Tibial nerve (tissue), 4 donors: Measurements from ENCODE around the gene DDX23. TPM values are rescaled to one million over a fixed set of nuclear protein-coding genes. Genes with fewer than 3 reads are reported as not detected.
A peak's percentile ranks its signal among the peaks of the same experiment; 100 is the strongest.

Experiments used
- DNase-seq, 2 donors: peaks; one replicate each; pipeline ENCODE4 v3.0.0-alpha.2; 2019; ENCODE audit warnings: low spot score in 2 of 2
- H3K27ac ChIP-seq, 4 donors: fragments of 200-600 bp; sonication (generic) in 3 of 4; one replicate each; pipeline ENCODE4 v1.5.1; 2017 to 2019; ENCODE audit warnings: mild to moderate bottlenecking in 1 of 4
- H3K27me3 ChIP-seq, 2 donors: fragments of 200-600 bp; sonication (generic) in 1 of 2; one replicate each; pipeline versions ENCODE4 v1.5.1 to v1.6.0; 2017 to 2019
- H3K36me3 ChIP-seq, 3 donors: fragments of 200-600 bp; sonication (generic); one replicate each; pipeline ENCODE4 v1.5.1; 2018 to 2019
- H3K4me1 ChIP-seq, 4 donors: fragments of 200-600 bp; sonication (generic) in 3 of 4; one replicate each; pipeline ENCODE4 v1.5.1; 2017 to 2019
- H3K4me3 ChIP-seq, 4 donors: fragments of 200-600 bp; sonication (generic) in 3 of 4; one replicate each; pipeline ENCODE4 v1.5.1; 2017 to 2019; ENCODE audit warnings: mild to moderate bottlenecking in 1 of 4, moderate library complexity in 1 of 4
- H3K9me3 ChIP-seq, 4 donors: fragments of 200-600 bp; sonication (generic) in 3 of 4; one replicate each; pipeline ENCODE4 v1.5.1; 2017 to 2019
- EP300 ChIP-seq, 2 donors: sonication (generic); formaldehyde crosslinking; IDR thresholded peaks; one replicate each; pipeline ENCODE4 v1.6.1; 2017; ENCODE audit warnings: antibody characterized with exemption in 2 of 2, mild to moderate bottlenecking in 1 of 2
- POLR2A ChIP-seq, 2 donors: fragments of 450-650 bp; IDR thresholded peaks; one replicate each; pipeline ENCODE4 v1.6.1; 2017; ENCODE audit warnings: antibody characterized with exemption in 2 of 2, mild to moderate bottlenecking in 2 of 2, moderate library complexity in 2 of 2
- WGBS, 2 donors: methylation state at CpG; one replicate each; pipeline ENCODE4 v1.1.5; 2018; 5-methylcytosine and 5-hydroxymethylcytosine counted together
- total RNA-seq, 4 donors: library from RNA; depleted of rRNA; stranded (reverse); fragments of >200 nt; gene quantifications; one replicate each; pipeline ENCODE4 v1.1.0, GENCODE V29; 2016
- TF ChIP-seq, protein P1 (sequence below), 5 experiments: fragments of 200-600 bp in 3 of 5; fragments of 450-650 bp in 2 of 5; sonication (generic) in 3 of 5; IDR thresholded peaks; one replicate each; pipeline ENCODE4 v1.5.1; 2016 to 2019; ENCODE audit warnings: antibody characterized with exemption in 5 of 5, mild to moderate bottlenecking in 3 of 5, moderate library complexity in 2 of 5

The DDX23 gene
- total RNA-seq, 4 donors from 2014 or later = 40.9 to 73.7 (median 49.8) TPM

DNA sequence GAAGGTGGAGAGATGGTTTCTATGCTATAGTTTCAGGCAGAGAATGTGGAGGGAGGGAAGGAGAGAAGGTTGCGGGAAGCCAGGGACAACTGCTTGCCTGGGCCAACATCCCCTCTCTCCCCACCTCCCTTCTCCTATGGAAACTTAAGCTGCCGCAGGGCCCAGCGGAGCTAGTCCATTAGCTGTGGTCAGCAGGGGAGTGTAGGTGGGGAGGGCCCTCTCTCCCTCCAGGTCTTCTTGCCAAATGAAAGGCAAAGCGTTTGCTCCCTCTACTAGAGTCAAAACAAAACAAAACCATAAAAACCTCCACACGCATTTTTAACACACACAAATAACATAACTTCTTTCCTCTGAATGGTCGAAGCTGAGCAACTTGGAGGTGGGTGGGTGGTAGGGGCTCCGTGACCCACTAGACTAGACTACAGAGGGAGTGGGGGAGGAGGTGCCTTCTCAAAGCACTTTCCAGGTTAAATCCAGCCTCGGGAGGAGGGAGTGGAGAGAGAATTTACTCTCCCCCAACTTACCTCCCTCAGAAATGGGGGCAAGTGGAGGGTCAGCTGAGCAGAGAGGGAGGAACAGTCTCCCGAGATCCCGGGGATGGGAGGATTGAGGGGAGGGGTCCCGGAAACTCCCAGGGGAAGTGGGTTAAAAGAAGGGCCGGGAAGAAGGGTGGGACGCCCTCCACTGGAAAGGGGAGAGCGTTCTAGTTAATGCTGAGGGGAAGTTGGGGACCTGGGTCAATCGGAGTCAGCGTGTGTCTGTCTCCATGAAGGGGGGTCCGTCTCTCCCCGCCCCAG lies 38.3 kb downstream of the DDX23 start:
- Histone ChIP-seq H3K4me3 (peak overlapping the region; percentile 71 to 91 (median 82)), H3K4me1 (peaks cover 0 to 72% (median 18%) of the 10 kb centered on the region in 4 donors), H3K36me3 (no peaks in the 10 kb centered on the region), H3K9me3 (no peaks in the 10 kb centered on the region), H3K27ac (peak overlapping the region; percentile 86 to 93 (median 89)), H3K27me3 (no peaks in the 10 kb centered on the region)
- WGBS, 2 donors = 16 to 24% methylated on average over 17 to 18 of the region's 18 CpGs
- no peak for DNase-seq
- no peak for TF ChIP-seq EP300 (IDR thresholded peaks at IDR 0.05)
- TF ChIP-seq, protein P1, sequence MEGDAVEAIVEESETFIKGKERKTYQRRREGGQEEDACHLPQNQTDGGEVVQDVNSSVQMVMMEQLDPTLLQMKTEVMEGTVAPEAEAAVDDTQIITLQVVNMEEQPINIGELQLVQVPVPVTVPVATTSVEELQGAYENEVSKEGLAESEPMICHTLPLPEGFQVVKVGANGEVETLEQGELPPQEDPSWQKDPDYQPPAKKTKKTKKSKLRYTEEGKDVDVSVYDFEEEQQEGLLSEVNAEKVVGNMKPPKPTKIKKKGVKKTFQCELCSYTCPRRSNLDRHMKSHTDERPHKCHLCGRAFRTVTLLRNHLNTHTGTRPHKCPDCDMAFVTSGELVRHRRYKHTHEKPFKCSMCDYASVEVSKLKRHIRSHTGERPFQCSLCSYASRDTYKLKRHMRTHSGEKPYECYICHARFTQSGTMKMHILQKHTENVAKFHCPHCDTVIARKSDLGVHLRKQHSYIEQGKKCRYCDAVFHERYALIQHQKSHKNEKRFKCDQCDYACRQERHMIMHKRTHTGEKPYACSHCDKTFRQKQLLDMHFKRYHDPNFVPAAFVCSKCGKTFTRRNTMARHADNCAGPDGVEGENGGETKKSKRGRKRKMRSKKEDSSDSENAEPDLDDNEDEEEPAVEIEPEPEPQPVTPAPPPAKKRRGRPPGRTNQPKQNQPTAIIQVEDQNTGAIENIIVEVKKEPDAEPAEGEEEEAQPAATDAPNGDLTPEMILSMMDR (IDR thresholded peaks at IDR 0.05) = no peak
- TF ChIP-seq POLR2A (IDR thresholded peaks at IDR 0.05) = no peak

DNA sequence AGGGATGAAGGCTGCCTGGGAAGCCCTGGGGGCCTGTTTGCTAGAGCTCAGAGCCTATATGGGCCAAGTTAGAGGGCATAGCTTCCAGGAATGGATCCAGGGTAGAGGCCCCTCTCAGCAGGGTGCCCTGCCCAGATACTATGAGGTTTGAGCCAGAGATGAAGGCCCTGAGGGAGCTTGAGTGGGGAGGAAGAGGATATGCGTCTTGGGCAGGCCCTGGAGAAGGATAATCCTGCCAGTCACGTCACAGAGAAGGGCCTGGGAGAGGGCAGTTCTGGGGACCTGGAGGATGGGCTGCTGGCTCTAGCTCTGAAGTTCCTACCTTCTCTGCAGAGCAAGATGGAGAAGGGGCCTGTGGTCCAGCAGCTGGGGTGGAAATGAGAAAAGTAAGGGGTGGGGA lies 39.6 kb downstream of the DDX23 start:
- Histone ChIP-seq H3K27ac (peak overlapping the region in 2 of 4 donors; percentile 59 to 80), H3K4me1 (peaks cover 0 to 60% (median 13%) of the 10 kb centered on the region in 4 donors)
- WGBS, 2 donors = 50 to 58% methylated on average over 2 of the region's 2 CpGs

DNA sequence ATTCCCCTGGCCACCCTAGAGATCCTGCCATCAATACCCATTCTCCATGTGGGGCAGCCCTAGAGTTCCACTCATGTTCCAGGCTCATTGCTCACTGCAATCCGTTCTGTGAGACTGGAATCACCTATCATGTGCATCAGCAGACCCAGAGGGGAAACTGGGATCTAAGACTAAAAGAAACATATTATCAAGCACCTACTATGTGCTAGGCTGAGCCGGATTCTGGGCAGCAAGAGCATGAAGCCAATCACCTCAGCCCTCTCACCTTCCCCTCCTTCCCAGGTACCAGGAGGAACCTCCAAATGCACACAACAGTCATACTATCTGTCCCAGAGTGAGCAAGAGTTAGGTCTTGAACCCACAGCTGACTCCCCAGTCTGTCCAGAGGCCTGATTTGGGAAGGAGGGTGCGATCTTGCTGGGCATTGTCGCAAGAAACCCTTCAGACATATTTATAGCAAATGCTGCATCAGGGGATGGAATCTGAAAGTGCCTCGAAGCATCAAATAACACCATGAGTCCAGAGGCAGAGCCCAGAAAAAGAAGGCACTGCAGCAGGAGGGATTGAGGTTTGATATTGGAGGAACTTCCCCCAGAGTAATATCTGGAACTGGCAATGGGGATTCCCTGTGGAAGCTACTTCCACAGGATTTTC lies 40.4 kb downstream of the DDX23 start:
- Histone ChIP-seq H3K4me1 (peaks cover 0 to 52% (median 13%) of the 10 kb centered on the region in 4 donors), H3K9me3 (no peaks in the 10 kb centered on the region), H3K27ac (peak overlapping the region in 3 of 4 donors; percentile 23 to 80 (median 59)), H3K4me3 (no peak overlapping the region), H3K27me3 (no peaks in the 10 kb centered on the region), H3K36me3 (no peaks in the 10 kb centered on the region)
- DNase-seq = no peak
- WGBS, 2 donors = 72 to 78% methylated on average over 5 of the region's 5 CpGs
- TF ChIP-seq EP300 (IDR thresholded peaks at IDR 0.05) (no peak), POLR2A (IDR thresholded peaks at IDR 0.05) (no peak)
- TF ChIP-seq, protein P1 (IDR thresholded peaks at IDR 0.05) = no peak

More for the DNA sequence above, 39.6 kb downstream of the DDX23 start:
- no peak for DNase-seq
- no peaks in the 10 kb centered on the region for H3K27me3 ChIP-seq
- H3K9me3 ChIP-seq = no peaks in the 10 kb centered on the region
- H3K36me3 ChIP-seq = no peaks in the 10 kb centered on the region
- TF ChIP-seq POLR2A (IDR thresholded peaks at IDR 0.05) (no peak), EP300 (IDR thresholded peaks at IDR 0.05) (no peak)
- TF ChIP-seq, protein P1 (IDR thresholded peaks at IDR 0.05) = no peak
- H3K4me3 ChIP-seq = no peak overlapping the region

DNA sequence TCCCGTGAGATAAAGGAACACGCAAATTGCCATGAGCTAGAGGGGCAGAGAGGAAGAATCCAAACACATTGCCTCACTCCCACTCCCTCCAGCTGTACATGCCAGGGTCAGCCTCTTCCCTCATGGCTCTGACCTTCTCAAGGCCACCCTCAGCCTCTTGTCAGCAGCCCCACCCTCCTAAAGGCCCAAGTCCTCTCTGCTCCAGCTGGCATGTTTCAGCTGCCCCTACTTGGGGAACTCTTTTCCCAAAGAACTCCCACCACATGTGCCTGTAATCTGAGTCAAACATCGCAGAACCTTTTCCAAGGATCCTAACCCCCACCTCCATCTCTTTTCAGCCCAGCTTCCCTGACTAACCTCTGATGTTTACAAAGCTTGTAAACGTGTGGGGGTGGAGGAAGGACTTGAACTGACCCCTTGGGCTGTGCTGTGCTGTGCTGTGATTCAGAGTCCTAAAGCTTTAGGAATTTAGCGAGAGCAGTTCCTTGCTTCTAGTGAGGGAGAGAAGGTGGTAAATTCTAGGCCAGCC lies 41.0 kb downstream of the DDX23 start:
- H3K4me1 ChIP-seq = peaks cover 0 to 46% (median 9%) of the 10 kb centered on the region in 4 donors
- H3K9me3 ChIP-seq = no peaks in the 10 kb centered on the region
- WGBS, 2 donors = 20 to 39% methylated on average over 5 of the region's 5 CpGs
- no peaks in the 10 kb centered on the region for H3K36me3 ChIP-seq
- H3K27ac ChIP-seq = peak overlapping the region in 3 of 4 donors; percentile 23 to 80 (median 59)
- H3K4me3 ChIP-seq = no peak overlapping the region
- TF ChIP-seq, protein P1 (IDR thresholded peaks at IDR 0.05) = no peak
- TF ChIP-seq POLR2A (IDR thresholded peaks at IDR 0.05) (no peak), EP300 (IDR thresholded peaks at IDR 0.05) (no peak)
- DNase-seq = no peak
- no peaks in the 10 kb centered on the region for H3K27me3 ChIP-seq
